K562 (cell line): ENCODE data around the gene EDARADD. TPM values are rescaled to one million over a fixed set of nuclear protein-coding genes. Genes with fewer than 3 reads are reported as not detected.

Experiments
- ARID1B ChIP-seq: fragments of 450-650 bp; IDR thresholded peaks from 2 replicates; pipeline ENCODE4 v1.6.1; 2016; ENCODE audit warnings: antibody characterized with exemption, mild to moderate bottlenecking, inconsistent platforms
- ARID2 ChIP-seq: fragments of 450-650 bp; IDR thresholded peaks from 2 replicates; pipeline ENCODE4 v1.6.1; 2017; ENCODE audit warnings: antibody characterized with exemption, mild to moderate bottlenecking
- ATF7 ChIP-seq: fragments of 450-650 bp; IDR thresholded peaks from 2 replicates; pipeline ENCODE4 v1.7.1; 2014; ENCODE audit warnings: mild to moderate bottlenecking, moderate library complexity
- CEBPG ChIP-seq, 3 experiments: fragments of 200-800 bp in 1 of 3; sonication (Bioruptor generic) in 1 of 3; sonication (generic) in 1 of 3; formaldehyde crosslinking in 1 of 3; IDR thresholded peaks in 2 of 3; conservative IDR thresholded peaks in 1 of 3; 2 replicates each; pipeline versions ENCODE4 v1.6.1 to v1.8.0; 2016 to 2022; ENCODE audit warnings: missing compliant biosample characterization in 2 of 3, missing genetic modification characterization in 2 of 3, mild to moderate bottlenecking in 1 of 3, missing genetic modification reagents in 1 of 3
- E2F3 ChIP-seq: fragments of 250-450 bp; sonication (Bioruptor Pico); IDR thresholded peaks from 2 replicates; pipeline ENCODE4 v1.4.0; 2020; ENCODE audit warnings: mild to moderate bottlenecking
- GABPA ChIP-seq: fragments of 200-800 bp; sonication (Bioruptor generic); conservative IDR thresholded peaks from 2 replicates; pipeline ENCODE4 v1.6.1; 2016; ENCODE audit warnings: low read depth, missing genetic modification characterization, missing compliant biosample characterization
- HCFC1 ChIP-seq: IDR thresholded peaks from 2 replicates; pipeline ENCODE4 v1.6.1; 2012; ENCODE audit warnings: low read depth, low read length, improper control_type of control experiment
- LCOR ChIP-seq: sonication (generic); formaldehyde crosslinking; IDR thresholded peaks from 2 replicates; pipeline ENCODE4 v1.8.0; 2022; ENCODE audit warnings: mild to moderate bottlenecking, missing genetic modification reagents
- POU5F1 ChIP-seq: fragments of 150-350 bp; IDR thresholded peaks from 2 replicates; pipeline ENCODE4 v1.6.1; 2014; ENCODE audit warnings: borderline replicate concordance, low read length, low read depth, mild to moderate bottlenecking; ENCODE audit not compliant: partially characterized antibody
- PRPF4 ChIP-seq: fragments of 200-400 bp; formaldehyde crosslinking; IDR thresholded peaks from one replicate; pipeline ENCODE4 v1.6.1; 2017; ENCODE audit warnings: low read length, low read depth, mild to moderate bottlenecking; ENCODE audit not compliant: insufficient read depth, poor library complexity, severe bottlenecking
- XRCC3 ChIP-seq: fragments of 450-650 bp; IDR thresholded peaks from 2 replicates; pipeline ENCODE4 v1.6.1; 2017; ENCODE audit warnings: mild to moderate bottlenecking, moderate library complexity
- ZNF212 ChIP-seq: fragments of 450-650 bp; formaldehyde crosslinking; IDR thresholded peaks from 2 replicates; pipeline ENCODE4 v1.4.0; 2020; ENCODE audit warnings: mild to moderate bottlenecking
- ZNF24 ChIP-seq: fragments of 450-650 bp; IDR thresholded peaks from 2 replicates; pipeline ENCODE4 v1.6.1; 2016
- ZNF668 ChIP-seq: fragments of 250-450 bp; sonication (Bioruptor Pico); IDR thresholded peaks from 2 replicates; pipeline ENCODE4 v1.8.0; 2022; ENCODE audit warnings: mild to moderate bottlenecking, inconsistent platforms
- polyA plus RNA-seq, 8 experiments: library from polyadenylated mRNA; depleted of rRNA in 4 of 8; stranded (reverse) in 5 of 8; unstranded in 3 of 8; fragments of >200 nt; fragmentation: Nextera tagmentation in 2 of 8; fragmentation: Illumina TruSeq in 1 of 8; extraction: Ambion mirVana in 2 of 8; extraction: Trizol in 1 of 8; gene quantifications; 2 replicates each; pipeline versions ENCODE4 v1.2.1 to v1.2.3, GENCODE V29; 2011 to 2014; ENCODE audit warnings: inconsistent platforms in 1 of 8, missing spikeins in 1 of 8
- total RNA-seq, 7 experiments: library from RNA; depleted of rRNA in 6 of 7; stranded (reverse); fragments of >200 nt in 6 of 7; fragmentation: Illumina TruSeq in 2 of 7; extraction: Trizol in 2 of 7; gene quantifications; 2 replicates each; pipeline versions ENCODE4 v1.2.1 to v1.2.3, GENCODE V29; 2011 to 2021; ENCODE audit warnings: low replicate concordance in 1 of 7
- TF ChIP-seq, protein P1 (sequence below): sonication (generic); formaldehyde crosslinking; IDR thresholded peaks from 2 replicates; pipeline ENCODE4 v1.8.0; 2022; ENCODE audit warnings: missing genetic modification reagents, mild to moderate bottlenecking, moderate library complexity, borderline replicate concordance
- TF ChIP-seq, protein P2 (sequence below): fragments of 200-800 bp; sonication (Bioruptor generic); IDR thresholded peaks from 2 replicates; pipeline ENCODE4 v1.6.1; 2017; ENCODE audit warnings: missing genetic modification characterization, missing compliant biosample characterization
- TF ChIP-seq, protein P3 (sequence below): fragments of 250-450 bp; sonication (Bioruptor Pico); IDR thresholded peaks from 2 replicates; pipeline ENCODE4 v1.5.1; 2021; ENCODE audit warnings: mild to moderate bottlenecking
- TF ChIP-seq, protein P4 (sequence below), 2 experiments: IDR thresholded peaks; 2 replicates each; pipeline ENCODE4 v1.6.1; 2012; ENCODE audit warnings: improper control_type of control experiment in 2 of 2, low read depth in 2 of 2, low read length in 2 of 2, borderline replicate concordance in 1 of 2

EDARADD gene
- total and polyA plus RNA-seq, 9 of the 15 experiments (the other 6 are each of a cell fraction or from before 2014, with no cell fraction given) = 0.46 to 32.4 (median 20.6) TPM

- TF ChIP-seq PRPF4 (peak; percentile 57), ZNF212 (0 out of 2 replicates have a peak, but pooled peaks have one; percentile 71), XRCC3 (no peak), ZNF24 (peak; percentile 46; the same call in 1 of the 2 replicates), ARID2 (no peak), ZNF668 (CRISPR knock-in tag) (0 out of 2 replicates have a peak, but pooled peaks have one; percentile 32), HCFC1 (peak; percentile 58), POU5F1 (peak; percentile 88), GABPA (peak; percentile 14; the same call in 1 of the 2 replicates), E2F3 (peak; percentile 72; the same call in 1 of the 2 replicates), ATF7 (peak; percentile 53; the same call in 1 of the 2 replicates), LCOR (CRISPR knock-in tag) (peak; percentile 78), CEBPG (CRISPR knock-in tag; IDR thresholded peaks at IDR 0.05) (no peak), CEBPG (tag; conservative IDR thresholded peaks at IDR 0.05 in 1 of 2, IDR thresholded peaks at IDR 0.05 in 1 of 2) (no peak), ARID1B (0 out of 2 replicates have a peak, but pooled peaks have one; percentile 5)
- TF ChIP-seq, protein P1, sequence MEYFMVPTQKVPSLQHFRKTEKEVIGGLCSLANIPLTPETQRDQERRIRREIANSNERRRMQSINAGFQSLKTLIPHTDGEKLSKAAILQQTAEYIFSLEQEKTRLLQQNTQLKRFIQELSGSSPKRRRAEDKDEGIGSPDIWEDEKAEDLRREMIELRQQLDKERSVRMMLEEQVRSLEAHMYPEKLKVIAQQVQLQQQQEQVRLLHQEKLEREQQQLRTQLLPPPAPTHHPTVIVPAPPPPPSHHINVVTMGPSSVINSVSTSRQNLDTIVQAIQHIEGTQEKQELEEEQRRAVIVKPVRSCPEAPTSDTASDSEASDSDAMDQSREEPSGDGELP = peak; percentile 82
- TF ChIP-seq, protein P2, sequence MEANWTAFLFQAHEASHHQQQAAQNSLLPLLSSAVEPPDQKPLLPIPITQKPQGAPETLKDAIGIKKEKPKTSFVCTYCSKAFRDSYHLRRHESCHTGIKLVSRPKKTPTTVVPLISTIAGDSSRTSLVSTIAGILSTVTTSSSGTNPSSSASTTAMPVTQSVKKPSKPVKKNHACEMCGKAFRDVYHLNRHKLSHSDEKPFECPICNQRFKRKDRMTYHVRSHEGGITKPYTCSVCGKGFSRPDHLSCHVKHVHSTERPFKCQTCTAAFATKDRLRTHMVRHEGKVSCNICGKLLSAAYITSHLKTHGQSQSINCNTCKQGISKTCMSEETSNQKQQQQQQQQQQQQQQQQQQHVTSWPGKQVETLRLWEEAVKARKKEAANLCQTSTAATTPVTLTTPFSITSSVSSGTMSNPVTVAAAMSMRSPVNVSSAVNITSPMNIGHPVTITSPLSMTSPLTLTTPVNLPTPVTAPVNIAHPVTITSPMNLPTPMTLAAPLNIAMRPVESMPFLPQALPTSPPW (CRISPR knock-in tag) = peak; percentile 93
- TF ChIP-seq, protein P3, sequence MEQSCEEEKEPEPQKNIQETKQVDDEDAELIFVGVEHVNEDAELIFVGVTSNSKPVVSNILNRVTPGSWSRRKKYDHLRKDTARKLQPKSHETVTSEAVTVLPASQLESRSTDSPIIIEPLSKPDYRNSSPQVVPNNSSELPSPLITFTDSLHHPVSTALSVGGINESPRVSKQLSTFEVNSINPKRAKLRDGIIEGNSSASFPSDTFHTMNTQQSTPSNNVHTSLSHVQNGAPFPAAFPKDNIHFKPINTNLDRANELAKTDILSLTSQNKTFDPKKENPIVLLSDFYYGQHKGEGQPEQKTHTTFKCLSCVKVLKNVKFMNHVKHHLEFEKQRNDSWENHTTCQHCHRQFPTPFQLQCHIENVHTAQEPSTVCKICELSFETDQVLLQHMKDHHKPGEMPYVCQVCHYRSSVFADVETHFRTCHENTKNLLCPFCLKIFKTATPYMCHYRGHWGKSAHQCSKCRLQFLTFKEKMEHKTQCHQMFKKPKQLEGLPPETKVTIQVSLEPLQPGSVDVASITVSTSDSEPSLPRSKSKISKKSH (CRISPR knock-in tag) = no peak
- TF ChIP-seq, protein P4, sequence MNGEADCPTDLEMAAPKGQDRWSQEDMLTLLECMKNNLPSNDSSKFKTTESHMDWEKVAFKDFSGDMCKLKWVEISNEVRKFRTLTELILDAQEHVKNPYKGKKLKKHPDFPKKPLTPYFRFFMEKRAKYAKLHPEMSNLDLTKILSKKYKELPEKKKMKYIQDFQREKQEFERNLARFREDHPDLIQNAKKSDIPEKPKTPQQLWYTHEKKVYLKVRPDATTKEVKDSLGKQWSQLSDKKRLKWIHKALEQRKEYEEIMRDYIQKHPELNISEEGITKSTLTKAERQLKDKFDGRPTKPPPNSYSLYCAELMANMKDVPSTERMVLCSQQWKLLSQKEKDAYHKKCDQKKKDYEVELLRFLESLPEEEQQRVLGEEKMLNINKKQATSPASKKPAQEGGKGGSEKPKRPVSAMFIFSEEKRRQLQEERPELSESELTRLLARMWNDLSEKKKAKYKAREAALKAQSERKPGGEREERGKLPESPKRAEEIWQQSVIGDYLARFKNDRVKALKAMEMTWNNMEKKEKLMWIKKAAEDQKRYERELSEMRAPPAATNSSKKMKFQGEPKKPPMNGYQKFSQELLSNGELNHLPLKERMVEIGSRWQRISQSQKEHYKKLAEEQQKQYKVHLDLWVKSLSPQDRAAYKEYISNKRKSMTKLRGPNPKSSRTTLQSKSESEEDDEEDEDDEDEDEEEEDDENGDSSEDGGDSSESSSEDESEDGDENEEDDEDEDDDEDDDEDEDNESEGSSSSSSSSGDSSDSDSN (IDR thresholded peaks at IDR 0.05; ENCODE audit: borderline replicate concordance in 1 of 2, low read depth in 2 of 2, low read length in 2 of 2) = peak in 1 of 2 experiments; percentile 80; a peak in 1 of 4 replicates
These were observed 129.6 kb downstream of the EDARADD start, which contains the start of gene LGALS8 (continued) for GRCh38 chr1:236523704-236524141.
